ENCODE results near the gene DBNL.

DBNL gene

GRCh38 chr7:44079331-44080021 lies 35.0 kb downstream of the DBNL start:
- DNase-seq, result no peak

DNA sequence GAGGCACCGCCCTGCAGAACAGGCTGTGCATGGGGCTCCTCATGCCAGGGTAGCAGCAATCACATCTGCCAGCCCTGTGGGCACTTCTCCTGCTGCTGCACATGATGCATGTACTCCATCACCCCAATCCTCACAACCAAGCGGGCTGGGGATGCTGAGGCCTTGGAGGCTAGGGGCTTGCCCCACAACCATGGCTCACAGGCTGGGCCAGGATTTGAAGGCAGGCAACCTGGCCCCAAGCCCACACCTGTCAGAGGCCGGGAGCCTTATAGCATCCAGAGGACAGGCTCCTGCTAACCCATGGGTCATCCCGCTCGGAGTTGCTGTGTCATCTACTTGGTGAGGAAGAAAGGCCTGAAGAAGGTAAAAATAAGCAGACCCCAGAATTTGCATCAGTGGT lies 35.6 kb downstream of the DBNL start:
- DNase-seq, result no peak

DNA sequence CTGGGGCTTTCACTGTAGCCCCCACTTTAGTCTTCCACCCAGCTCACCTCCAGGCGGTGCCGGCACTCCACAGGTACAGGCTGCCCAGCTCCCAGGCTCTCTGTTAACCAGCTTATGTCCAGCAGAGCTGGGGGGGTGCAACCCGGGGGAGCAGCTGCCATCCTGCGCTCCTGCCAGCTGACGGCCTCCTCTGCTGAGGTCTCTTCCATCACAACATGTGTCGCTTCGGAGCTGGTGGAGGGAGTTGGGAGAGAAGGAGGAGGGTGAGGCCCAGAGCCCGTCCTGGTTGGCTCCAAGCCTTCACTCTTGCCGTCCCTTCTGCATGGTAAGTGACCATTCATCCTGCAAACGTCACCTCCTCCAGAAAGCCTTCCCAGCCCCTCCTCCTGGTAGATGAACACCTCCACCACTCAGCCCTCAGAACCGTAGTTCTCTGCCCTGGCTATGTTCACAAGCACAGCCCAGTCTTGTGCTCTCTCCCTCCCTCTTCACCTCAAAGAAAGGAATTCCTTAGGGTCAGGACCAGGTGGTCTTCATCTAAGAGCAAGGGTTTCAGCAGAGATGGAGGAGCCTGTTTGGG lies 36.3 kb downstream of the DBNL start:
- DNase-seq, result no peak

DNA sequence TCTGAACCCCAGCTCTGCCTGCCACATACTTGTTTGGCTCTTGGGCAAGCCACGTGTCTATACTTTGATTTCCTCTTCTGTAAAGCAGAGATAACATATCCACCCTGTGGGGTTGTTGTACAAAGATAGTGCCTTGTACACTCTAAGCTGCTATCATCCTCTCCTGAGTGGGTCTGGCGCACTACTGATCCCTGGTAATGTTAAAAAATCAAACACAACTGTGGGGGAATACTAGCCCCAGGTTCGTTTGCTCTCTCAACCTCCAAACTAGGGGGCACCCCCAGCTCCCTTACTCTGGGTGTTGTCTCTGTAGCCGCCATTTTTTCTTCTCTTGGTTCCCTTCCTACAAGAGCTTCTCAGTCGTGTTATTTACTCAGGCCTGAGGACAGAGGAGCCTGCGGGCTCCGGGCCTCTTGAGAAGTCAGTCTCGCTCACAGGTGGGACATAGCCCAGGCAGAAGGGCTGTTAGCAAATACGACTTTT lies 36.8 kb downstream of the DBNL start:
- DNase-seq, result no peak

DNA sequence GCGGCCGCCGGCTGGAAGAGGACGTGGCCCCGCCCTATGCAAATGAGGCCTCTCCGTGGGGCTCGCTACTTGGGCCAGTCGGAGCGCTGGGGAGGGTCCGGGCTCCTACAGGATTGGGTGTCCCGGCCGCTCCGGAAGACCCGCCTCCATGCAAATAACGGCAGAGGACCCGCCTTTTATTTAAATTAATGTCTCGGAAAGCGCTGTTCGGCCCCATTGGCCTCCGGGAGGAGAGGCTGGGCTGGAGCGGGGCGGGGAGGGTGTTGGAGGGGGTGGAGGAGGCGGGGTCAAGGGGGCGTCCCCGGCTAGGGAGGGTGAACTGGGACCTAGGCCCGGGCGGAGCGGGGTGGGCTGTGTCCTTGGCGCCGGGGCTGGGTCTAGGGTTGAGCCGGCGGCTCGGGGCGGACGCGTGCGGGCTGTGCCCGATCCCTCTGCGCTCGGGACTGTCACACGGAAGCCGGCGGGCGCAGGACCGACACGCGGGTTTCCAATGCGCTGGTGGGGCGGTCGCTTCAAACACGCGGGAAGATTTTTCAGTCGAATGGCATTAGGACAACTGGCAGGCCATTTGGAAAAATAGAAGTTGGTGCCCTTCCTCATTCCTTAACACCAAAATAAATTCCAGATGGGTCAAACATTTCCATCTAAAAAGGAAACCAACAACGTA lies 38.2 kb downstream of the DBNL start:
- peak; percentile 99 for DNase-seq

DNA sequence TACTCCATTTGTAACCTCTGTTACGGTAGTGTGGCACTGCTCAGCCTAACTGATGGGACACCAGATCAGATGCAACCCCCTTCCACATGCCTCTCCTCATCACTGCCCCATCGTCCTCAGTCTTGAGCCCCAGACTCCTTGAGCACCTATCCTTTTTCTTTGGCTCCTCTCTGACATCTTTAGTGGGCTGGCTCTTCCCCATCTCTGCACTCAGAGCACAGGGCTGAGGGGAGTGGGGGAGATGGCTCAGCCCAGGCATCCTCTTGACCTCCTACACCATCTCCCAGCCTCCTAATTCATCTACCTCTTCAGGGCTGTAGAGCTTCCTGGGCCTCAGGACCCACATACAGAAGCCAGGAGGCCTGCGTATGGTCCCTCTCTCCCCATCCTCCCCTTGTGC lies 39.3 kb downstream of the DBNL start:
- no peak for DNase-seq

GRCh38 chr7:44084701-44085100 lies 40.2 kb downstream of the DBNL start:
- no peak for DNase-seq

DNA sequence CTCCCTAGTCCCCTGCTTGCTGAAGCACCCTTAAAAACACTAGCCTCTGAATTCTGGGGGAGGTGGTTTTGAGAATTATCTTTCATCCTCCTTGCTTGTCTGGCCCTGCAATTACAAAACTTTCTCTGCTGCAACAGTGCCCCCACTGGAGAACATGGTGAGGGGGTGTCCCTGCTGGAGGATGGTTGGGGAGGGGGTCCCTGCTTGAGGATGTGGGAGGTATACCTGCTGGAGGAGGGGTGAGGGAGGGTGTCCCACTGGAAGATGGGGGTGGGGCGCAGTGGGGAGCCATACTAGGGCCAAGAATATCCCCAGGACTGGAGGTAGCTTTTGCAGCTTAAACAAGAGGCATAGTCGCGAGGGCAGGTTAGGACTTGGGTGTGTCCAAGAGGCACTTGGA lies 41.0 kb downstream of the DBNL start:
- DNase-seq, result no peak

DNA sequence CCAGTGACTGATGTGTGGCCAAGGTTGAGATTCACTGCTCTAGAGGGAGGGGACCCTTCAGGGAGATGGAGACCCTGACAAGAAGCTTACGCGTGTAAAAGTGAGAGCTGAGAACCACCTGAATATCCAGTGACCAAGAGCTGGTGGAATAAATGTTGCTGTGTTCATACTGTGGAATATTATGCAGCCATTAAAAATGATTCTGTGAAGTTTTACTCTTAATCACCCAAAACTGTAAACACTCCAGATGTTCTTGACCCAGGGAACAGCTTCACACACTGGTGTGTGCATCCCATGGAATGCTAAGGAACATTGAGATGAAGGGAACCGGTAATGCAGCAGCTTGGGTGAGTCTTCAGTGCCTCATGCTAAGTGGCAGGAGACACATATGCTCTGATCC lies 42.1 kb downstream of the DBNL start:
- no peak for DNase-seq

GRCh38 chr7:44087911-44088838 lies 43.7 kb downstream of the DBNL start:
- DNase-seq, result no peak

DNA sequence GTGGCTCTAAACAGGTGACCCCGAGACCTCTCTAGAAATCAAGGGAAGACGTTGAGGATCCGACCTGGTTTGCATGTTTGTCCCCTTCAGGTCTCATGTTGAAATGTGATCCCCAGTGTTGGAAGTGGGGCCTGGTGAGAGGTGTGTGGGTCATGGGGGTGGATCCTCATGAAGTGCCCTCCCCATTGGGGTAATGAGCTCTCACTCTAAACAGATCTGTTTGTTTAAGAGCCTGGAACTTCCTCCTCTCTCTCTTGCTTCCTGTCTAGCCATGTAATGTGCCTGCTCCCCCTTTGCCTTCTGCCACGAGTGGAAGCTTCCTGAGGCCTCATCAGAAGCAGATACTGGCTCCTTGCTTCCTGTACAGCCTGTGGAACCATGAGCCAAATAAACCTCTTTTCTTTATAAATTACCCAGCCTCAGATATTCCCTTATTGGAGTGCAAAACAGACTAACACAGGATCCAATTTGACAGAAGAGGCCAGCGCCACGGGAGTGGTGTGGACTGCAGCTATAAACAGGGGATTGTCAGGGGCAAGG lies 48.7 kb downstream of the DBNL start:
- DNase-seq, result no peak

GRCh38 chr7:44094365-44094764 lies 49.9 kb downstream of the DBNL start:
- DNase-seq, result no peak

DNA sequence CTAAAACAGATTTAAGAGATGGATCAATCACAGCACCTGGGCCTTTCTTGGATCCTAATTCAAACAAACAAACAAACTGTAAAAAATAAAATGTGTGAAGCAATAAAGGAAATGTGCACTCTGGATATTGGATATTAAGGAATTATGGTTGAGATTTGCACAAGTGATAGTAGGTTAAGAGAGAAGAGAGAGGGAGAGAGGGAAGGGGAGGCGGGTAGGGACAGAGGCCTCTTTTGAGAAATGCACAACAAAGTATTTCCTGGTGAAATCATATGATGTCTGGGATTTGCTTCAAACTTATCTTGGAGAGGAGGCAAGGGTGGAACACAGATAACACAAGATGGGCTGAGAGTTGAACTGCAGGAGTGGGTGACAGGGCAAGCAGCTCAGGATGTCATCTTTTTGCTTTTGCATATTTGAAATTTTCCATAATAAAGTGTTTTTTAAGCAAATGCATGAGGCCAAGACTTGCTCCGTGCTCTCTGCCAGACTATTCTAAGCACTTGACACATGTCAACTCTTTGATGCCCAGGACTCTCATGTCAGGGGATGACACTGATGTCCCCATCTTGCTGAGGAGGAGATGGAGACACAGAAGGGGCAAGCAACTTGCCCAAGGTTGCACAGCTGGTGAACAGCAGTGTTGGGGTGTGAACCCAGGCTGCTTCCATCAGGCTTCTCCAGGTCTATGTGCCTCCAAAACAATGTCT lies 50.5 kb downstream of the DBNL start:
- DNase-seq, result no peak

GRCh38 chr7:44095781-44096180 lies 51.3 kb downstream of the DBNL start:
- no peak for DNase-seq

- no peak for DNase-seq
Observed at GRCh38 chr7:44096326-44096881, 51.9 kb downstream of the DBNL start.

DNA sequence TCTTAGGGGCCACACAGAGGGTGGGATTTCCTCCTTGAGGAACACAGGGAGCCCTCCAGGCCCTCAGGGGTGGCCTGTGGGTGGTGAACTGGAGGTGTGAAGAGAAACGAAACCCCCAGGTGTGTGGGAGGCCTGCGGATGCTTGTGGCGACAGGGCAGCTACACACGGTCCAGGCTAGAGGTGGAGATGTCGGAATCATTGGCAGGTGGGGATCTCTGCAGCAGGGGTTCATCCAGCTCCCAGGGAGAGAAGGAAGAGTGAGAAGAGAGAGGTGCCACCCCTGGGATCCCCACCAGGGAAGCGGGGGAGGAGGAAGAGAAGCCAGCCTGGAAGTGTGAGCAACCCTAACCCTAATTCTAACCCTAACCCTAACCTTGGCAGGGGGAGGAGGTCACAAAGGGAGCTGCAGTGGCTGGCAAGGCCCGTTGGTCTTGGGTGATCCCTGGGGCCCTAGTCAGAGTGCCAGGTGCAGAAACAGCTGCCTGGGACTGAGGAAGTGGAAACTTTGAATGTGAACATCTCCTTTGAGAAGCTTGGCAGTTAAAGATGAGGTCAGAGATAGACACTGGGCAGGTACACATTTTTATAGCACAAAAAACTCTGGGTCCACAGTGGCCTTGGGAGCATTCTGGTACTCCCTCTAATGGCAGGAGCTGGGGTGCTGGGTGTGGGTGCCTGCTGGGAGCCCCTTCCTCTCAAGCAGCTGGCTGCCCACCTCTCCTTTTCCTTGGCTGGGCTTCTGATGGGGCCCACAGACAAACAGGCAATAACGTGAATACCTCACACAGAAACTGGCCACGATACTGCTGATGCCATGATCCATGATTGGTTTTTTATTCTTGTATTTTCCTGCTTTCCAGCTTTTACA lies 52.8 kb downstream of the DBNL start:
- DNase-seq, result no peak

- no peak for DNase-seq
Observed at GRCh38 chr7:44098092-44099068, 53.9 kb downstream of the DBNL start.

- DNase-seq, result no peak
Observed at GRCh38 chr7:44099669-44100068, 55.2 kb downstream of the DBNL start.

DNA sequence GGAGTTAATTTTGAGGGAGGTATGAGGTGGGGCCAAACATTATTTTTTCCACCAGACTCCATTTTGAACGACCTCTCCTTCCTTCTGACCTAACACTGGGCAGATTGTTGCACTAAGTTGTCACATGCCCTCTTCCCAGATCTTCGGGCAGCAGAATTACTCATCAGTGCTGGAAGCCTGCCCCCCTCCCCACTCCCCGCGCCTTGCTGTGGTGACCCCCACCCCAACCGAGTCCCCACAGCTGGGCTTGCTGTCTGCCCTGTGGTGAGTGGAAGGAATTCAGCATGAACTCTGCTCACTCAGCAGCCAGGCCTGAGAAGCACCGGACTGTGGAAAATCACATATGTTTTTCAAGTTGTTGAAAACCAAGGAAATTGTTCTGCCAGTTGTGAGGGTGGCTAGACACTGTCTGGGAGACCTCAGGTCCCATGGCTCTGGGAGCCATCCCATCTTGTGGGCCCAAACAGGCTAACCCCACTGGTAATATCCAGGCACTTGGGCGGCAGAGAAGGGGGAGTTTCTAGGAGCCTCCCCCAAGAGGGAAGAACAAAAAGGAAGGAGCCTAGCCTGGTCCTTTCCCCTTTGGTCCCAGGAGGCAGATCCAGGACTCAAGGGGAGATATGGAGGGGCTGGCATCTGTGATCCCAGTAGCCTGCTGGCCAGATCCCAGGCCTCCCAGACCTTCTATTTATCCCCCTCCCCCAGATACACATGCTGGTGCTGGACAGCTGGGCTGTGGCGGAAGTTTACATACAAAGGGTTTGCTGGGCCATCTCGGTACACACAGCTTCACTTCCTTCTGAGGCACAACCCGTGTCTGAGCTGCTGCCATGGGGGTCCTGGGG lies 56.2 kb downstream of the DBNL start:
- DNase-seq, result no peak

Data from NCI-H2171 (cell line).